Myocyte (in vitro differentiated cells): Measurements from ENCODE around the gene FBXW4. TPM values are rescaled to one million over a fixed set of nuclear protein-coding genes. Genes with fewer than 3 reads are reported as not detected.

Experiments used
- DNase-seq: peaks from one replicate; pipeline ENCODE4 v3.0.0-alpha.2; 2012; ENCODE audit warnings: low read depth
- total RNA-seq: library from RNA; depleted of rRNA; stranded (reverse); fragments of >200 nt; gene quantifications from 2 replicates; pipeline ENCODE4 v1.2.3, GENCODE V29; 2014

The FBXW4 gene
- total RNA-seq, 1 donor from 2014 or later, result 27.7 TPM

DNA sequence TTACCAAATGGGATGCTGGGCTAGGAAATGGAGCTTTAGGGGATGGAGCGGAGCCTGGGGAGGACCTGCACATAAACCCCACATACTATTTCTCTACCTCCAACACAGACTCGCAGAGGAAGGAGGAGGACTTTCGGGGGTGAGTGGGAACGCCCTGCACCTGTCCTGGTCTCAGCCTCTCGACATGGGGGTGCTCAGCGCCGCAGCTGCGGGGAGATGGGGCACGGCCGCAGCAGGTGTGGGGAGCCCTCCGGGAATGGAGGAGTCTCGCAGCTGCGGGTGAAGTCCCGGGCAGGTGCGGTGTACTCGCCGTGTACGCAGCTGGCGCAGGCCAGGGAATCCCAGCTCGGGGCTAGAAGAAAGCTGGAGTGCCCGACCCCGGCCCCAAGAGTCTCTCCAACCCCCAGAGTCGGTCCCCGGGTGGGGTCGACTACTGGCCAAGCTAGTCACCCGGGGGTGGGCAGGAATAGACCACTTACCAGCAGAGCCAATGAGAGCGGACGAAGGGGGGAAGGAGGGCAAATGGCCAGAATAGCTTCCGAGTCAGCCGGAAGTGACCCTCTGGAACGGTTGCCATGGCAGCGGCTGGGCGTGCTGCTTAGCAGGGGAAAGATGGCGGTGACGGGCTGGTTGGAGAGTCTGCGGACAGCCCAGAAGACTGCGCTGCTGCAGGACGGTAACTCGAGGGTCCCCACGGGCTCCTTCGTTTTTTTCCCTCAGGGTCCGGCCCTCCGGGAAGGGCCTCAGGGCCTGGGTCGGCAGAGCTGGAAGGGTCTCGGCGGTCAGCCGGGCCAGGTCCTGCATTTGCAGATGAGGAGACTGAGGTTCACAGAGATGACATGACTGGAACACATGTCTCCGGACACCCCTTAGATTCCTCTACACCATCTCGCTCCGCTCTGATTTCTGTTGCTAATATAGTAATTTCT, 107.0 kb downstream of the FBXW4 start, which contains the start of the genes DPCD and POLL:
DPCD (plus strand) TSS at position 597 of the 929 bp plus-strand sequence; CDS start at position 613, 16 bp downstream.
POLL (minus strand) TSS at position 533 of the 929 bp plus-strand sequence. CDS start 897 bp downstream, outside the sequence.
- peak; percentile 99 for DNase-seq

DNA sequence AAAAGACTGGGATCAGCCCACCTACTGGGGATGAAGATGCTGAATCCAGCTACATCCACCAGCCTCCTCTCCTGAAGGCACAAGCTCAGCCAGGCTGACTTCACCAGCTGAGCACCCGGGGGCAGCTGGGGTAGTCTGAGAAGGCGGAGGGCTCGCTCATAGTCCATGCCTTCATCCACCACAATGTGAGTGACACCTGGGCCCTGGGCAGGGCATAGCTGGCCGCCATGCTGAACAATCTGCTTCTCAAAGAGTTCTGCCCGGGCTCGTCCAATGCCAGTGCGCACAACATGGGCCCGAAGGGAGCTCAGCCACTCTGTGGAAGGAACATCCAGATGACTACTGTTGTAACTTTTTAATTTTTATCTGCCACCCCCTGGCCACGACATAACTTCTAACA, 109.1 kb downstream of the FBXW4 start:
- peak; percentile 9 for DNase-seq

DNA sequence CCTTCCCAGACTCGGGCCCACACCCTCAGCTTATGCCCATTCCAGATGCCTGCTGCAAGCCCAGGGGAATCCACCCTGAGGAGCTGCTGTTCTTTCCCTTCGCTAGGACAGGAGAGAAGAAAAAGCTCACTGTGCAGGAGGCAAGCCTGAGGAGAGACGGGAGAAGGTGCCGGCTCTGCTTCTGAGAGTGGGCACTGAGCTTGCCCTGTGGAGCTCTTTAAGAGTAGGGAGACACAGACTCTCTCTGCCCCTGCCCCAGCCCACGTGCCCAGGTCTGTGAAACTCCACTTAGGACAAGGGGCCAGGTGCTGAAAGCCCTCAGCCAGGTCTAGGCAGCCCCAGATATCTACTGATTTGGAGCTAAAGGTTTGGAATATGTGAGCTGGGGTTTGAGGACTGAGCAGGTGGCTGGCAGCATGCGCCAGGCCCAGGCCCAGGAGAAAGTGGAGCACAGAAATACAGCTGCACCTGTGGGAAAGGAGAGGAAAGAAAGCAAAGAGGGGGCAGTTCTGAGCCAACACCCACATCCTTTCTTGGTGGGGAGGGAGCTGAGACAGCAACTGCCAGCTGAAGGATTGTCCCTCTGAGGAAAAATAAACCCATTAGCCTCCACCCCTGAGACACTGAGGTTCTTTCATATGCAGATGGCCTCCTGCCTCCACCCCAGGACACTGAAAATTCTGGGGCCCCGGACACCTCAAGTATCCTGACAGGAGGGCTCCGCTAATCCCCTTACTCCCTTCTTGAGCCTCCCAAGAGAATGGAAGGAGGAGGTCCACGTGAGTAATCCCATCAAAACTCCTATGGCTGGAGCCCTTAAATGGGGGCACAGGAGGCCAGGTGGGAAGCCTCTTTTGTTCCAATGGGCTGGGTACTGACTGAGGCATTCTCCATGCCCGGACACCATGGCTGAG, 114.2 kb downstream of the FBXW4 start:
- DNase-seq, result no peak

GRCh38 chr10:101579516-101579870, 115.5 kb downstream of the FBXW4 start:
- no peak for DNase-seq

DNA sequence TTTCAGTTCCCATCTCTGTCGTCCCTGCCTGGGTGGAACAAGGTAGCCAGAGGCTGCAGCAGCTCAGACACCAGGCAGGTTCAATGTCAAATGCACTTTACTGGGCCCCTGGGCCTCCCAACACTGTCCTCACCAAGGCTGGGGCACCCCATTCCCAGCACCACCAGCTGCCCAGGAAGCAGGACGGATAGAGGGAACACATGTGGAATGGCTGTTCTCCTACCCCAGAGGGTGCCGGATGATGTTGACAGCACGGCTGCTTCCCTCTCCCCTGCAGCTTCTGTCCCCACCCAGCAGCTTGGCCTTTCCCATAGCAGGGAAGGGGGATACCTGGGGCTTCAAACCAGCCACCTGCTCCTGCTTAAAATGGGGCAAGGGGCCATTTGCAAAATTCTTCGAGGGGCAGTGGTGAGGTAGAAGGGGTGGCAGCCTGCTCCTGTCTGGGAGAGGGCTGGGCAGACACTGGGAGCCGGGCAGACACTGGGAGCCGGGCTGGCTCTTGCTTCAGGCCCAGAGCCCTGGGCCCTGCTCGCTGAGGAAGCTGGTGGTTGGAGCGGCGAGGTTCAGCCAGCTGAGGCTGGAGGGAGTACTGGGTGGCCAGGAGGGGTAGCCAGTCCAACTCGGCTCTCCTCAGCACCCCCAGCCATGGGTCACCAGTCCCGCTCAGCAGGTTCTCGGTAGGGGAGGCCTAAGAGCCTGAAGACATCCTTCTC, 116.0 kb downstream of the FBXW4 start:
- no peak for DNase-seq

- DNase-seq, result no peak
These were observed 116.8 kb downstream of the FBXW4 start for GRCh38 chr10:101578192-101578591.

DNA sequence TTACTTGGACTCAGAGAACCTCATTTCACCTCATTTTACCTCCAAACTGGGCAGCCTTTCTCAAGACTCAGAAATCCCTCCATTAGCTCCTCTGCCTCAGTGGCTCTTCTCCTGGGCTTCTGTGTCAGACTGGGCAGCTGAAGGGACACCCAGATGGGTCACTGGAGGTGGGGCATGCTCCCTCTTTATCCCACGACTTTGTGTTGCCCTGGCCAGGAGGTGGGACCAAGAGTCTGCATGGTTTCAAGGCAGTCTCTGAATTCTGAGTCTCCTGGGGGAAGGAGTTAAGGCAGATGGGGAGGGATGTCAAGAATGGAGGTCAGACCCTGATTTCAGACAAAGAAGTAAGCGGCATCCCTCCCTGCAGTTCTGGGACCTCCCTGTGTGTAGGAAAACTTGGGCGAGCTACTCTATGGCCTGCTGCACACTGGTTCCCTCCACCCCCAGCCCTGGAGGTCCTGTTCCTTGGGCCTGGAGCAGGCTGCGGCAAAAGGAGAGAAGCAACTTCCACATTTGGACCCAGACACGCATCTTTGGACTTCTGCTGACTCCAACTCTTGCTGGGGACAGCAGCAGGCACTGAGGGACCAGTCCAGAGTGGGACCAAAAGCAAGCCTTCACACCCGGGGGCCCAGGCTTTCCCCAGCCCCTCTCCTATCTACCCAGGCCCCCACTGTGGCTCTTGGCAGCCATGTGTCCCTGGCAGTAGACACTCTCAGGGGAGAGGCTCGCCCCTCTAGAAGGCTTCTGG, 117.7 kb downstream of the FBXW4 start:
- DNase-seq, result no peak

GRCh38 chr10:101576211-101576863, 118.6 kb downstream of the FBXW4 start:
- DNase-seq, result no peak

GRCh38 chr10:101575580-101576210, 119.3 kb downstream of the FBXW4 start:
- no peak for DNase-seq

DNA sequence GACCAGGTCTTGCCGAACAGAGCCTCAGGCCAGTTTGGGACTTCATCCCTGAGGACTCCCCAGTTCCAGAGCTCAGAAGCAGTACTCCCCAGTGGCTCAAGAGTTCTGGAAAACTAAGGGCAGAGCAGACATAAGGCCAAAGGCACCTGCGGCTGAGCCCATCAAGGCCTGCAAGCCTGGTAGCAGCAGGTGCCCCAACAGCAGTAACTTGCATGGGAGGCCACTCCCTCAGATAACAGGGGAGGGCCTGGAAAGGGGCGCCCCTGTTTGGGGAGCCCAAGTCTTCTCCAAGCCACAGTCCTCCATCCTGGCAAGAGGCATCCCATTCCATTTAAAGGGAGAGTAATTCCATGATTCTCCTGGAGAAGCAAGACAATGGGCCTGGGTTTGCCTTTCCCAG, 119.9 kb downstream of the FBXW4 start:
- no peak for DNase-seq

DNA sequence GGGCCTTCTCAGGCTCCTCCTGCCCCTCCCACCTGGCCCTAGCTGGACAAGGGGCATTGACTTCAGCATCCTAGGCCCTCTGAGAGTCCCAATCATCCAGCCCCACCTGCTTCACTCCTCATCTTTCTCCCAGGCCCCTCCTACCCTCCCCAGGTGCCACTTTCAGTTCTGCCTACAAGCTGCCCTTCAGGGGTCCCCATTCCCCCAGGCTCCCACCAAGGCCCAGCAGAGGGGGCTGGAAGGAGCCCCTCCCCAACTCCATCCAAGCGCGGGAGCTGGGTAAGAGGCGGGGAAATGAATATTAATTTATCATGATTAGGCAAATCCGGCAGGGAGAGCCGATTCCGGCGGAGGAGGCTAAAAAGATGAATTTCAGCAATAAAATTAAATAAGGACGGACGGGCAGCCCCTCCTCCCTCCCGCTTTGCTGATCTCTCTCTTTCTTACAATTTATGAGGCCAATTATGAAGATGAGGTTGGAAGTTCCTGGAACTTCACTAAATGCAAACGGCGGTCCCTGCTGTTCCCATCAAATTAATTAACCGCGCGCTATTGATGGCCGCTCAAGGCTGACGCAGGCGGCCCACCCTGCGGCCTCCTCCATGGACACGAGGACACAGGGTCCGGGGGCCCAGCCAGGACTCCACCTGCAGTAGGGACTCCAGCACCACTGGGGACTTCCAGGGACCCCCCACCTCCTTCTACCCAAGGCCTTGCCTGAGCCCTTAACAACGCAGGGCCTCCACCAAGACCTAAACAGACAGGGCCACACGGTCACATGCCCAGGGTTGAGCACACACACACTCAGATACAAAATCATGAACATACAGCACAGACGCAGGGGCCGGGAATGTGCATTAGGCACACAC, 120.9 kb downstream of the FBXW4 start:
- DNase-seq, result no peak

DNA sequence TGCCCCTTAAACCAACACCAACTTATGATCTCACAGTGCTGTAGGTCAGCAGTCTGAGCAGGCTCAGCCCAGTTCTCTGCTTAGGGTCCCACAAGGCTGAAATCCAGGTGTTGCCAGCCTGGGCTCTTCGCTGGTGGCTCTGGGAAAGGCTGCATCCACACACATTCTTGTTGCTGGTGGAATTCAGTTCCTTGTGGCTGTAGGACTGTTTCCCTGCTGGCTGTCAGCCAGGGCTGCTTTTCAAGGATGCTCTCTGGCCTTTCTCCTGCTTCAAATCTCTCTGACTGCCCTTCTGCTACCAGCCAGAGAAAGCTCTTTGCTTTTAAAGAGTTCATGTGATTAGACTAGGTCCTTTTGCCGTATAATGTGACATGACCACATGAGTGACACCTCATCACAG, 122.2 kb downstream of the FBXW4 start:
- DNase-seq, result no peak

DNA sequence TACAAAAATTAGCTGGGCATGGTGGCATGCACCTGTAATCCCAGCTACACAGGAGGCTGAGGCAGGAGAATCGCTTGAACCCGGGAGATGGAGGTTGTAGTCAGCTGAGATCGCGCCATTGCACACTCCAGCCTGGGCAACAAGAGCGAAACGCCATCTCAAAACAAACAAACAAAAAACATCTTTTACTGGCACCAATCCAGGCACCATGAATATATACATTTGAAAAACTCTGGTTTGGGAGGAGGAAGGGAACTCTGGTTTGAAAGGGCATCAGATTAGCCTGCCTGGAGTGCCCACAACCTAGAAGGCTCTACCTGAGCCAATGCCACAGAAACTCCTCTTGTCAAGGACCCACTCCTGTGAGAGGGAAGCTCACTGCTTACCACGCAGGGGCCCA, 122.8 kb downstream of the FBXW4 start:
- no peak for DNase-seq

GRCh38 chr10:101571271-101571925, 123.6 kb downstream of the FBXW4 start:
- DNase-seq, result no peak

DNA sequence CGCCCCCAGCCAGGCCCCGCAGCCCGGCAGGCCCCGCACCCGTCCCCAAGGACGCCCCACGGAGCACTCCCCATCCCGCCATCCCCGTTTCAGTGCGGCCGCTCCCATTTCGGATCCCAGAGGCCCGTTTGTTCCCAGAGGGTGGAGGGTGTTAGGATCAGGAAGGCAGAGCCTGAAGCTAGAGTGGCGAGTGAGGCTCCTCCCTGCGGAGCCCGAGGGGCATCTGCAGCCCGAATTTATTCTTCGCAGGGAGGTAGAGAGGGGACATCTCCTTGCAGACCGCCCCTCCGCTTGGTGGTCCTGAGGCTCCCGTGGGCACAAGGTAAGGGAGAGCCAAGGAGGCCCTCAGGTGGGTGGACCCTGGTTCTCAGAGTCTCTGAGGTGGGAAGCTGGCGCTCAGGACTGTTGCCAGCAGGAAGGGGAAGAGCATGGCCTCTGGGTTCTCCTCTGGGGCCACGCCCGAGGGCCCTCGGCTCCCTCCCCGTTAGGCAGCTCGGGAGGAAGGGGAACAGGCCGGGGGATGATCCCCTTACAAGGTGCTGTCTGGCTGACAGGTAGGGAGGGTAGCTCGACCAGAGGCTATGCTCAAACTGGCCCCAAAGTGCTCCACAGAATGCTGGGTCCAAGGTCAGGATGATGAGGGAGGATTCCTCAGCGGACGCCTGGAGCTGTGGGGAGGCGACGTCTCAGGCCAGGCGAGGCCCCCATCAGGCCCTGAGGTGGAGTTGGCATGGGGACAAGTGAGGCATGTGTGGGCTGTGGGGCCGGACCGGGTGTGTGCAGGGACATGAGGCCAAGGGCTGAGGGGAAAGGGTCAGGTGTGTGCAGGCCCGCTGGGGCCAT, 124.3 kb downstream of the FBXW4 start:
- peak; percentile 14 for DNase-seq

DNA sequence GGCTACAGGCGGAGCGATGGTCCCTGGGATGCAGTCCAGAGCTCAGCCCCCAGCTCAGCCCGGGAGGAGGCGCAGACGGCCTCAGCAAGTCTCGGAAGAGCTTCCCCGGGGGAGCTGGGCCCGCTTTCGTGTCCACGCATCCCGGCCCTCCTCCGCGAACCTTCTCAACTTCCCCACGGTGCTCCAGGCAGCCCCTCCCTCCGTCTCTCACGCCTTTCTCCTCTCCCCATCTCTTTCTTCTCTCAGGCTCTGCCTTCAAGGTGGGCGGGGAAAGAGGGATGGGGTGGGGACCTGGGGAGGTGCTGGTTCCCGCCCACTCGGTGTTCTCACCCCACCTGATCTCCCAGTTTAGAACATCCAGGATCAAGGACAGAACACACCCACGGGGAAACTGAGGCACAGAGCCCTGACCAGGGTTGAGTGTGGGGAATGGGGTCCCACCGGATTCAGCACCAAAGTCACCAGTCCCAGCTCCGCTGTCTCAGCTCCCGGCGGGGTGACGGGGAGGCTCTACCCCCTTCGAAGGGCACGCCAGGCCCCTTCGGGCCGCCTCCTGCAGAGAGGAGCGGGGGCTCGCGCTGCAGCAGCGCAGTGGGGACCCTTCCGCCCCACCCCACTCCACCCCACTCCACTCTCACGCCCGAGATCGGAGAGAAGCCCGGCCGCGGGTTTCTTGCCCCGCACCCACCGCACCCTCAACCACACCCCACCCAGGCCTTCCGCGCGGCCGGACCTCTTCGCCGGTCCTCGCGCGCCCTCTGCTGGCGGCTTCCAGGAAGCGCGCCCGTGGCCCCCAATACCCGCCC, 125.1 kb downstream of the FBXW4 start:
- DNase-seq, result peak; percentile 58
